GM18505 (cell line): ENCODE measurements around the gene NME4.

Source experiments
- ATAC-seq: cut with Tn5 transposase; IDR thresholded peaks from one replicate; pipeline ENCODE4 v1.9.1; 2021; ENCODE audit not compliant: unreplicated experiment
- POLR2A ChIP-seq: IDR thresholded peaks from 4 replicates; pipeline ENCODE4 v1.6.1; 2011; ENCODE audit warnings: borderline replicate concordance; ENCODE audit not compliant: insufficient read depth, insufficient read length; ENCODE audit errors: extremely low read depth

The NME4 gene

GRCh38 chr16:426115-426905 is 29.3 kb downstream of the NME4 start:
- peak; percentile 17 for ATAC-seq
- no peak for TF ChIP-seq POLR2A

GRCh38 chr16:426906-427249 is 29.9 kb downstream of the NME4 start:
- TF ChIP-seq POLR2A, result no peak
- no peak for ATAC-seq

- no peak for TF ChIP-seq POLR2A
- ATAC-seq, result no peak
These were observed 30.3 kb downstream of the NME4 start for GRCh38 chr16:427250-427649.

GRCh38 chr16:430904-431303 is 33.9 kb downstream of the NME4 start:
- no peak for ATAC-seq
- no peak for TF ChIP-seq POLR2A

- no peak for ATAC-seq
- TF ChIP-seq POLR2A, result no peak
These were observed 43.6 kb downstream of the NME4 start for GRCh38 chr16:440627-441026.

GRCh38 chr16:441447-441846 is 44.4 kb downstream of the NME4 start:
- TF ChIP-seq POLR2A, result no peak
- no peak for ATAC-seq

- ATAC-seq, result no peak
- no peak for TF ChIP-seq POLR2A
These were observed 46.0 kb downstream of the NME4 start for GRCh38 chr16:442976-443375.

GRCh38 chr16:444027-444426 is 47.0 kb downstream of the NME4 start:
- ATAC-seq, result no peak
- TF ChIP-seq POLR2A, result no peak

GRCh38 chr16:445566-445965 is 48.6 kb downstream of the NME4 start:
- no peak for ATAC-seq
- no peak for TF ChIP-seq POLR2A
